HG03565 (cell line): ENCODE data around the gene JAKMIP2.

Source experiments
- ATAC-seq: cut with Tn5 transposase; IDR thresholded peaks from one replicate; pipeline ENCODE4 v1.9.1; 2021; ENCODE audit warnings: mild to moderate bottlenecking, moderate library complexity; ENCODE audit not compliant: unreplicated experiment

JAKMIP2 gene

GRCh38 chr5:147704544-147704943 is 78.0 kb downstream of the JAKMIP2 start:
- no peak for ATAC-seq

- ATAC-seq = no peak
Measured at GRCh38 chr5:147701468-147701867, 81.1 kb downstream of the JAKMIP2 start.

GRCh38 chr5:147699496-147700088 is 82.9 kb downstream of the JAKMIP2 start:
- no peak for ATAC-seq

- ATAC-seq = no peak
Measured at GRCh38 chr5:147697380-147697779, 85.1 kb downstream of the JAKMIP2 start.

DNA sequence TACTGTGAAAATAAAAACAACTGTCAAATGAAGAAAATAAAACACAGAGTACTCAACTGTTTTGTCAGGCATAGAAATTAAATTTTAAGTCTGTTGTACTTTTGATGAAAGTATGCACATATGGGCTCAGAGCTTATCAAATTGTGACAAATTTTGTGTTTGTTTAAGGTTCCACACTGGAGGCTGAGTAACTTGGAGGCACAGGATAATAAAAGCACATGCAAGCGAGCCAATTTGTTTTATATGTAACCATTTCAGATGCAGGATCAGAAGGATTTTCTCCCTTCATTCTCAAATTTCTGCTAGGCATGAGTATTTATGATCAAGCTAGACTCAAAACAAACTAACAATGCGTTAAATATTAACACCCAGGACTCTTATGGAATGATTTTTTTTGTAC is 87.8 kb downstream of the JAKMIP2 start:
- no peak for ATAC-seq

DNA sequence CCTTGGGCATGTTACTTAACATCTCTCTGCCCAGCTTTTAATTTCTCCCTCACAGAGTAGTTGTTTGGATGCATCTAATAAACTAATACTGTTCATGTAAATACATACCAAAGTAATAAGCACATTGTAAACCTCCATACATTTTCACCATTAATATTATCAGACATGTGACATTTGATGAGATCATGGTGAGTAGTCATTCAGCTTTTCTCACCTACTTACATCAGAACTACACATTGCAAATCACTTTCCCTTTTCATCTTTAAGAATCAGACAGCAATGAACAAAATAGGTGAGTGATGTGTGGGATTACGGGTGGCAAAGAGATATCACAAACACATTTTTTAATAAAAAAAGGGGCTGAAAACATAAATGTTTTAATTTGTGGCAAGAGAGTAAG is 89.3 kb downstream of the JAKMIP2 start:
- ATAC-seq = no peak

GRCh38 chr5:147691130-147691529 is 91.4 kb downstream of the JAKMIP2 start:
- no peak for ATAC-seq

- no peak for ATAC-seq
Measured at GRCh38 chr5:147690595-147690994, 91.9 kb downstream of the JAKMIP2 start.

DNA sequence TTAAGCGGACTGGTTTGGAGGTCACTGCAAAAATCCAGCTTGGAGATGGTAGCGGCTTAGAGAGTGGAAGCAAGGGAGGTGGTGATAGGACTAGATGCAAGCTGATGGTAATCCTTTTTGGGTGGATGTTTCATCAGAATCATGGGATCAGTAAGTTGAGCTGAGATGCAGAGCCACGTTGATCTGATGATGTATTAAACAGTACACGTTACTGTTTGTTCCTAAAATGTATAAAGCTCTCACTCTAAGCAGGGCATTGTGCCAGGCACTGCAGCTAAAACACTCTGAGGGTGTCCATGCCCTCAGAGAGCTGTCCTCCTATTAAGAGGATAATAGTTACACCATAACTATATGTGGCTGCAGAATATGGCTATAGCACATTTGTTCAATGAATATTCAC is 93.1 kb downstream of the JAKMIP2 start:
- ATAC-seq = no peak

DNA sequence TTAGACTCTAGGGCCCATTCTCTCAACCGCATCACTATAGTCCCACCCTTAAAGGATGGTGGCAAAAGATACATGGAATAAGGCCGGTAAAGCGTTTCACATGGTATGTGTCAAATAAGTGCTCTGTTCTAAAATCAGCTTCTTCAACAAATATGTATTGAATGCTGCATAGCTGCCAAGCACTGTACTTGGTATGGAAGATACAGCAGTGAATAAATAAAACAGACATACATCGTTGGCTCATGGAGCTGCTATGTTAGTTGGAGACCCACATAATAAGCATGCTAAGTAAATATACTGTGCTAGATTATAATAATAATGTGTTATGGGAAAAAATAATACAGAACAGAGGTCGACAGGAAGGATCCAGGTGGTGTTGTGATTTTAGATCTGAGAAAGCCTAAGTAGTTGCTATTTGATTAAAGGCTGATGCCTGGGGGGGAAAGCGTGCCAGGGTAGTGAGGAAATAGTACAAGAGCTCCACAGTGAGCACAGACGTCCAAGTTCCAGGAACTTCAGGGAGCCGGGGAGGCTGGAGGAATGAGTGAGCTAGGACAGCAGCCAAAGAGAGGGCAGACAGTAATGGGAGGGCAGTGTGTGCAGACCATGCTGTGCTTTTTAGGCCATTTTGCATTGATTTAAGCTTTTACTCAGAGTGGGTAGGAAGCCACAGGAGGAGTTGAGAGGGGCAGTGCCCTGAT is 93.7 kb downstream of the JAKMIP2 start:
- no peak for ATAC-seq

DNA sequence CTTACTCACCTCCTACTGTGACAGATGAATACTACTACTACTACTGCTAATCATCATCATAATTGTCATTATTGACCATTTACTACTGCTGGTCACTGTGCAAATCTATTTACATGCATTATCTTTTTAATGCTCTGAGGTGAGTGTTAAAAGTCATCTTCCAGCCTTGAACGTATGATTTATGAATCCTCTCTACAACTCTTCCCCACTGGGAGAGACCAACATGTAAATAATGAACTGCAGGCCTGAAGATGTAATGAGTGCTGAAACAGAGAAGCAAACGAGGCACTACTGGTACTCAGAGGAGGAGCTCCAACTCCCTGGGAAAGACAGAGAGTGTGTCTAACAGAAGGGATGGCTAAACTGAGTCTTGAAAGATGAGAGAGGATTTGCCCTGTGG is 95.4 kb downstream of the JAKMIP2 start:
- no peak for ATAC-seq

GRCh38 chr5:147686421-147686820 is 96.1 kb downstream of the JAKMIP2 start:
- ATAC-seq = no peak

DNA sequence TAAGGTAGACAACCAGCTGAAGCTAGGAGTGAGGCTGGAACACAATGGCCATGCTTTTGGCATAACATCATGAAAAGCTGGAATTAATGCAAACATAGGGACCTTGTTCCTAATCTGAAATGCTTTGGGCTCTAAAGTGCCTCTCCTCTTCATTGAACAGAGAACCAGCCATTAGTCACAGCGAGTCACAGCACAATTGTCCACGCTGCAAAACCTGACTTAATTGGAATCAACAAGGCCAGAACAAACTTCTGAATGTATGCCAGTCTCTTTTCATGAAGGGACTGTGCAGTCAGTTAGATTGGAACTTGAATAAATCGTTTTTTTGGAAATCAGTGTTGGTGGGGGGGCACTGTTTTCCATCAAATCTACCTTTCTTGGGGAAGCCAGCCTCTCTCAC is 96.5 kb downstream of the JAKMIP2 start:
- ATAC-seq = no peak

- no peak for ATAC-seq
Measured at GRCh38 chr5:147675168-147675567, 107.4 kb downstream of the JAKMIP2 start.

GRCh38 chr5:147674411-147674810 is 108.1 kb downstream of the JAKMIP2 start:
- ATAC-seq = no peak

GRCh38 chr5:147673791-147674190 is 108.7 kb downstream of the JAKMIP2 start:
- ATAC-seq = no peak

GRCh38 chr5:147673266-147673665 is 109.3 kb downstream of the JAKMIP2 start:
- ATAC-seq = no peak

DNA sequence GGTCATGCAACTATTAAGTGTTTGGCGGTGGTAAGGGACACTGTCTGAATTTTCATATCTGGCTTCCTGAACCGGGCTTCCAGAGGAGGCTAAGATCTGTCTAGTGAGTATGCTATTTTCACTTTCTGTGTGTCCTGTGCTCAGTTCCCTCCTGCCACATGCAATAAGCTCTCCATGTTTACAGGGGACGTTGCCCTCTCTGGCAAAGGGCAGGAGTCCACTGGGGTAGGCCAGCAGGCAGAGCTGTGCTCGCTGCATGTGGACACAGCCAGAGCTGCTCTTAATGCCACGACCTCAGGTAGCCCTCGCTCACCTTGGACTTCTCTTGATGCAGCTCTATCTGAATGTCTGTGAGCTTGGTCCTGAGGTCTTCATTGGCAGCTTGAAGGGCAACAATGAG is 111.2 kb downstream of the JAKMIP2 start:
- ATAC-seq = no peak

DNA sequence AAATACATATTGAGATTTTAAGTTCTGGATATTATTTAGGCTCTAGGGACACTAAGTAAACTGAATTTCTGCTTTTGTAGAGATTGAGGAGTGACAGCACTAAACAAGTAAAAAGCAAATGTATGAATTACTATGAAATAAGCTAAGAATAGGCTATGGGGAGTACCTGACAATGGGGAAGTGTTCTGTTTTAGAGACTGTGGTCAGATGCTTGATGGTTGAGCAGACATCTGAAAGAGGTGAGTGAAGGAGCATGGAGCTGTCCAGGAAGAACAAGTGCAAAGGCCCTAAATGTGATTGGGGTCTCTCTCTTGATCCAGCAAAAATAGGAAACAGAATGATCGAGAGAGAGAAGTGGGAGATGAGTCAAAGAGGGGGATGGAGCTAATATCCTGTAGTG is 111.7 kb downstream of the JAKMIP2 start:
- ATAC-seq = no peak

GRCh38 chr5:147669169-147669869 is 113.2 kb downstream of the JAKMIP2 start:
- no peak for ATAC-seq

- ATAC-seq = no peak
Measured at GRCh38 chr5:147668385-147668784, 114.1 kb downstream of the JAKMIP2 start.

DNA sequence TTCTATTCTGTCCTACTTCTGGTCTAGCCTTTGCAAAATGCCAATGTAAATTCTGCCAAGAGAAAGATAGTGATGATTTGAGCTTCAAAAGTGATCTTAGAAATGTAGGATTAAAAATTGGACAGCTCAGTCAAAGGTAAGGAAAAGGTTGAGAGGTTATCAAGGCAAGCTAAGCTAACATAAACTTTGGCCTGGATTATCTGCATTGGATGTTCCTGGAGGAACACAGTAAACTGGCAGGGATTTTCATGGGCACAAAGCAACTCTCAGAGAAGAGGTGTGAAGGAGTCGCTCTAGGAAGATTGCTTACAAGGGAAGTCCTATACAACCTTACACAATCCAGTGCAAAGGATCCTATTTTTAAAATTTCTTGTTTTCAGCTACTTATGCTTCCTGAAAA is 115.2 kb downstream of the JAKMIP2 start:
- ATAC-seq = no peak
